Activated gamma-delta T cell treated with Interleukin-2 at 50 U/mL for 16 hours (primary cell): Measurements from ENCODE around the gene USP3.
"Not testable (repeated sequence)": the region's sequence is repeated elsewhere in the genome, so short reads cannot be mapped to it uniquely, and the experiment has no call there.

Experiments
- DNase-seq: peaks from one replicate; pipeline ENCODE4 v3.0.0-alpha.2; 2020

Gene USP3

DNA sequence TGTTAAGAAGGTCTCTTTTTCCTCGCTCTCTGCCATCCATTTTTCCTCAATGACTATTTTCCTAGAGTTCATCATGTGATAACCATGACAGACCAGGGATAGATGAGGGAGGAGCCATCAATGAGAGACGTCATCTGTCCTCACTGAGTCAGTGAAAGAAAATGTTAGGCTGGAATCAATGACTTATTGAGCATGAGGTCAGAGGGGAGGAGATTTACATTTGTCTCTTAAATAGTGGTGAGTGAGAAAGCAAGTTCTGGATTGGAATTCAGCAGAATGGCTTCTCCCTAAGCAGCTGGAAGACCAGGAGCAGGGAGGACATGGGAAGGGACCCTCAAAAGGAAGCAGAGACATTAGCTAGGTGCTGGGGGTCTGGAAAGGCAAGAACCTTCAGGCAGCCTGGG lies 28.2 kb upstream of the USP3 start:
- no peak for DNase-seq

DNA sequence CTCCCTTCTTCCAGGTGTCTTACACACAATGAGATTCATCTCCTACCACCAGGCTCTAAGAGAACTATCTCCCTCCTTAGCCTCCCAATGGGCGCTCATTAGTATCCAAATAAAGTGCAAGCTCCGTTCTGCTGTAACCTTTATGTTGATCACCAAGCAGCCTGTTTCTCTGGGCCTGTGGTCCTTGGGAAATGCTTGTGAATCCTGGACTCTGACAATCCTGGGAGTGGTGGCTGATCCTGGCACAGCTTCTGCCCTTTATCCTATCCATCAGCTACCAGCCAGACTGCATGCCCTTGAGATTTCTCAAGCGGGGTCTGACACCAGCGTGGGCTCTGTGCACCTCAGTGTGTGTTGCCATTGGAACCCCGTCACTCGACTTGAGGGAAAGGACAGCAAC lies 26.1 kb upstream of the USP3 start:
- DNase-seq = no peak

DNA sequence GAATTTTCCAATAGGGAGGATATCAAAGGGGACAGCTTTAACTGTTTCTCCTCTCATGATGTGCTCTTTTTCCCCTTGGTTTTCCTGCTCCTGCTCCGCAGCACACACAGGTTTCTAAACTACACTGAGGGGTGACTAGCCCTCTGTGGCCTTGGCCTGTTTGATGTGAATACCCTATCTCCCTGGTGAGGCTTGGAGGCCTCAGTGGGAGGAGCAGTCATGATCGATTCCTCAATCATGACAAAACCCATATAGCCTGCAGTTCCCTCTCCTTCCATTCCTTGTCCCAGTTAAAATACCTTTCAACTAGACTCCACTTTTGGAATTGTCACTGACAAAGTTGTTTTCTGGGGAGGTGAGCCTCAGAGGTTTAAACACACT lies 24.0 kb upstream of the USP3 start:
- DNase-seq = no peak

DNA sequence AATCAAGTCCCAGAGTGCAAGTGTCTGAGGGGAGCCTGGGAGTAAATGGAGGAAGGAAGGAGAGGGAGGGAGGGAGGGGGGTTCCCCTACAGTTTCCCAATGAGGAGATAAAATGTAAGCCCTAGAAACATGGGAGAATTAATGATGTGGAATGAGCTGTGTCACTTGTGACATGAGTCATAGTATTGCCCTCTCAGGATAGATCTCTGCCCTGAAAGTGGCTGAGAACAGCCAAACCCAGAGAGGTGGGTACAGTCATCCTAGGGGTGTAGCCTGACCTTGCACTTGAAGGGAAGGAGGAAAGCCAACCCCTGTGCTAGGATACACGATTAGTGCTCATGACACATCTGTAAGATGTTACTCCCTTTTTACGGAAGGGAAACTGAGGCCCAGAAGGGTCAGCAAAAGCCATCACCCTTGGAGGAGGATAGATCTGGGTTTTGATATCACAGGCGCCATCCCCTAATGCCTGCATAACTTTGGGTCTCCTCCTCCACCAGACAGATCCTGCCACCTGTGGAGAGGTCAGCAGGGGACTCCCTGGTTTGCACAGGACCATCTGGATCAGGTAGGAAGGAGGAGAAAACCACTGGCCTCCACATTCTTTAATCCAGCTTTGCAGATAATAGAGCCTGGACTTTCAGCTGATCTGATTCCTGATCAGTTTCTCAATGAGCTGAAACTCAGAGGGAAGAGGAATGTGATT lies 23.1 kb upstream of the USP3 start:
- DNase-seq = no peak

DNA sequence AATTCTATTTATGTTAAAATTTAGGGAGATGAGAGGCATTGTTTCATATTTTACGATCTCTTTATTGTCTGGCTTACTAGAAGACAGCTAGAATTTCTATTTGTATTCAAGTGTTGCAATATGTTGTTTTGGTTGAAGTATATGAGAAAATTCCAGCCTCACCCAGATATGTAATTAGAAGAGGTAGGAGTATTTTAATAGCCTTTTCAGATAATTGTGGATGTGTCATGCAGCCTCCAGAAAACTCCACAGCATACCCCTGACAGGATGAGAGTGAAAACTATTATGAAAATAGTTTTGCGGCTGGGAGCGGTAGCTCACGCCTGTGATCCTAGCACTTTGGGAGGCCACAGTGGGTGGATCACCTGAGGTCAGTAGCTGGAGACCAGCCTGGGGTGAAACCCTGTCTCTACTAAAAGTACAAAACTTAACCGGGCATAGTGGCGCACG lies 21.5 kb upstream of the USP3 start:
- no peak for DNase-seq

DNA sequence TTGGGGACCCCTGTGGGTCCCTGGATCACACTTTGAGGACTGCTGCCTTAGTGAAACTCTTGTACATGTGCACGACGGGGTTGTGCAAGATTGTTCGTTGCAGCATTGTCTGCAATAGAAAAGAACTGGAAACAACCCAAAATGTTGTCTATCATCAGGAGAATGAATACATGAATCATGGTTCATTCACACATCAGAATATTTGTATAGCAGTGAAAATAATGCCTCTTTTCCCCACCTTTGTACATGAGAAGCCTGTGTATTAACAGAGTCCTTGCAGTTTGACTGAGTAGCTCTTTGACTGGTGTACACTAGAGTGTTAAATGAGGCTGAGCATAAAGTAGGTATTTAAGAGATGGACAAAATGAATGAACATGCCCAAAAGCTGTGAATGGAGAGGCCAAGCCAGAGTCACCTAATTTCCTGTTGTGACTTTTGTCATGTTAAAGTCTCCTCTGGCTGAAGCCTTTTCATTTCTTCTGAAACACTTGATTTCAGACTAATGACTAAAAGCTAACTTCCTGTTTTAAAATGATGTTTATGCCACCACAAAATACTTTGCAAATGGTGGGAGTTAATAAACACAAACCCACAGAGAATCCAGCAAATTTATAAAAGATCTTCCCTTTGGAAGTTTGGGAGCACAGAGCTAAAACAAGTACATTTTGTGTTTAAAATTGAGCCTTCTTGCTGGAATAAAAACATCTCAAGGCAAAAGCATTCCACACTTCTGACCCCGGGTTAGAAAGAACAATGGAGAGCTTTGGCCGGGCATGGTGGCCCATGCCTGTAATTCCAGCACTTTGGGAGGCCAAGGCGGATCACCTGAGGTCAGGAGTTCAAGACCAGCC lies 20.6 kb upstream of the USP3 start:
- DNase-seq = no peak

DNA sequence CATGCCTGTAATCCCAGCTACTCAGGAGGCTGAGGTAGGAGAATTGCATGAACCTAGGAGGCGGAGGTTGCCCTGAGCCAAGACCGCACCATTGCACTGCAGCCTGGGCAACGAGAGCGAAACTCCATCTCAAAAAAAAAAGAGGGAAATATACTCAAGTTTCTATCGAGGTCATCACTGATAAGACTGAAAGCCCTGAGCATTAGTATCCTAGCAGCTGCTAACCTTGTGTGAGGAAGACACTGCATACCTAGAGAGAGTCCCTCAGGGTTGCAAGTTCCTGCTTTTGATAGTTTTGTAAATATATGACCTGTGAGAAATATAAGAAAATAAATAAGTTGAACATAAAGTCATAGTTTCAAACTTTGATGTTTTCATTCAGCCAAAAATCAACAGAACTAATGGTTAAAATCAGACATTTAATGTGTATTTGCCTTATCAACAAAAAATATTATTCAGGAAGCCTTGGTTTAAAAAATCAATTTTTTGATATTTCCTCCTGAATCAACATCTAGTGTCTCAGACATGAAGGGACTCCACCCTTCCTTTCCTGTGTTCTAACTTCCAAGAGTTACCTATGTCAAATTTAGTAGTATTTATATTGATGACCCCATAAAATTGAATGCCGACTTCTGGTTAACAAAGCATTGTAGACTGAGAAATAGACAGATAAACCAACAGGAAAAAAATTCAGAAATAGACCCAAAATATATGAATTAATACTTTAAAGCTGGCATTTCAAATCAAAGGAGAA lies 19.8 kb upstream of the USP3 start:
- no peak for DNase-seq

DNA sequence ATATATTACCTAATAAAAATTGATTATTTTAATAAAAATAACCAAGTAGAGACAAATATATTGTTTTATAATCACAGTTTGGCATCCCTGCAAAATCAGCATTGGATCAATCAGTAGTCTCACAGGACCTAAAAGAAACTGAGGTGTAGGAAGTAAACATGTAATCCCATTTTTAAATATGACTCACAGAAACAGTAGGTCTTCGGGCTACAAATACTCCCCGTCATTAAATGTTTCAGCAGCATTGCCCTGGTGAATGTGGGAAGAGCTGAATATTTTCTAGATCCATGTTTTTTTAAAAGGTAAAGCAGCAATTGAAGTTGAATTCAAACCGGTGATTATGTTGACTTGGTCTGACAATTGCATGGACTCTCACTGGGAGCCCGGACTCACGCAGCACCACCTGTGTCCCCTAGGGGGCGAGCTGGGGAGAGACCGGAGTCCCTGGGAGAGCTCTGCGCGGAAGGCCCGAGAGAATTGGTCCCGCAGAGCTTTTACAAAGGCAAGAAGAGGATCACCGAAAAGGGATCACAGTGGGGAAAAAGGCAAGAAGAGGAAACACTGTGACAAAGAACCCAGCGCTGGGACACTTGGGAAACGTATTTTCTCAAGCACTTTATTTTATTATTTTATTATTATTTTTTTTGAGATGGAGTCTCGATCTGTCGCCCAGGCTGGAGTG lies 17.2 kb upstream of the USP3 start:
- DNase-seq = peak; percentile 92

DNA sequence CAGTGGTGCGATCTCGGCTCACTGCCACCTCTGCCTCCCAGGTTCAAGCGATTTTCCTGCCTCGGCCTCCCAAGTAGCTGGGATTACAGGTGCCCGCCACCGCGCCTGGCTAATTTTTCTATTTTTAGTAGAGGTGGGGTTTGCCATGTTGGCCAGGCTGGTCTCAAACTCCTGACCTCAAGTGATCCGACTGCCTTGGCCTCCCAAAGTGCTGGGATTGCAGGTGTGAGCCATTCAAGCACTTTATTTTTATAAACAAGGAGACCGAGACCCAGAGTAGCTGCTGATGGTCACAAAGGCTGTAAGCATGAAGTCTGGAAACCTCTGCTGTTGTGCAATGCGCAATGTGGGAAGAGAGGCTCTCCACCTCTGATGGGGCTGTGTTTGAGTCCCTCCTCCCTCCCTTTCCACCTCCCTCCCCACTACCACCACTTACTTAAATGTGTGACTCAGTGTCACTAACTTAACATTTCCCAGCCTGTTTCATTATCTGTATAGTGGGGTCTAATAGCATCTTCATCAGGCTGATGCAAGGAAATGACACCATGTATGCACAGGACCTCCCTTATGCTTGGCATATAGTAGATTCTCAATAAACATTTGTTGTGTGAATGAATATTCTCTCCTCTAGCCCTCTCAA lies 16.5 kb upstream of the USP3 start:
- not testable (repeated sequence) for DNase-seq

DNA sequence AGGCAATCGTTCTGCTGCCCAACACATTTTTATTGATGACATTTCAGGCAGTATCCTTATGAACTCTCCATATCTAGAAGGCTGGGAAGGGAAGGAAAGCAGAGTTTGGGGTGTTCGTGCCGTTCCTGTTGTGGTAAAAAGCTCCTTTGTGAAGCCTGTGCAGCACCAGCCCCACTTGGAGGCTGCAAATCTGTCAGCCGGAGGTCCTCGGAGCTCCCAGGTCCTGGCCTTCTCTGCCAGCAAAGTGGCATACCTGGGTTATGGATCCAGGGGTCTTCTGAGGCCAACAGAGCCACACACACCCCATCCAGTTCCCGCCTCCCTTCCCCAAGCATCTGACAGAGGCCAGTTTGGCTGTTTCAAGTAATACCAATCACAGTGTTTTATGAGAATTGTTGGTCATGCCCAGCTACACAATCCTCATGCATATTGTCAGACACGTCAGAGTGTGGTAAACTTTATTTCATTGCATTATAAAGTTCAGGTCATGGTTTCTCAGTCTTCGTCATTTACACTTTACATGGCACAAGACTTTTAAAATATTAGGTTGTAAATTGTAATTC lies 15.9 kb upstream of the USP3 start:
- DNase-seq = no peak

DNA sequence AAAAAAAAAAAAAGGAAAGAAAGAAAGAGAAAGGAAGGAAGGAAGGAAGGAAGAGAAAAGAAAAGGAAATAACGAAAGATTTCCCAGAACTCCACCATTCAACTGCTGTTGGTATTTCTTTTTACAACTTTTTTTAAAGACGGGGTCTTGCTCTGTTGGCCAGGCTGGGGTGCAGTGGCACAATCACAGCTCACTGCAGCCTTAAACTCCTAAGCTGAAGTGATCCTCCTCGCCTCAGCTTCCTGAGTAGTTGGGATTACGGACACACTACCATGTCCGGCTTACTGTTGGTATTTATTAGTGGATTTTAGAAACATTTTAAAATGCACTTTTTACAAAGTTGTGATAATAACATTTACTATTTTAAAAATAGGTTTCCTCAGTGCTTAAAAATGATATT lies 15.0 kb upstream of the USP3 start:
- DNase-seq = no peak

DNA sequence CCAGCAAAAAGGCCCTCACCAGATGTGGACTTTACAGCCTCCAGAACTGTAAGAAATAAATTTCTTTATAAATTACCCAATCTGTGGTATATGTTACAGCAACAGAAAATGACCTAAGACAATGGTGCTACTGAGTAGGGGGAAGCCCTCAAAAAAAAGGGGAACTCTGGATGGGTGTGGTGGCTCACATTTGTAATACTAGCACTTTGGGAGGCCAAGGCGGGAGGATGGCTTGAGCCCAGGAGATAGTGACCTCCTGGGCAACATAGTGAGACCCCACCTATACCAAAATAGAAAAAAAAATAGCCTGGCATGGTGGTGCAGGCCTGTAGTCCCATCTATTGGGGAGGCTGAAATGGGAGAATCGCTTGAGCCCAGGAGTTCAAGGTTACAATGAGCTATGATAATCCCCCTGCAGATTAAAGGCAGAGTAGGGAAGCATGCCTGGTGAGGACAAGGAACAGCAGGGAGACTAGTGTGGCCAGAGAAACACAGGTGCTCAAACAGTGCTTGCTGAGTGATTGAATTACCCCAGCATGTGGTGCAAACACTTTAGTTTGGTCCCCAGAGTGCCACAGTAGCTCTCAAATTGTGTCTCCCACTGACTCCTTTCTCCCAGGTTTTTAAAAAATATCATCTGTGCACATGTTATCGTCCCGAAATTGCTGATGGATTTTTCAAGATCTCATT lies 13.9 kb upstream of the USP3 start:
- DNase-seq = no peak

DNA sequence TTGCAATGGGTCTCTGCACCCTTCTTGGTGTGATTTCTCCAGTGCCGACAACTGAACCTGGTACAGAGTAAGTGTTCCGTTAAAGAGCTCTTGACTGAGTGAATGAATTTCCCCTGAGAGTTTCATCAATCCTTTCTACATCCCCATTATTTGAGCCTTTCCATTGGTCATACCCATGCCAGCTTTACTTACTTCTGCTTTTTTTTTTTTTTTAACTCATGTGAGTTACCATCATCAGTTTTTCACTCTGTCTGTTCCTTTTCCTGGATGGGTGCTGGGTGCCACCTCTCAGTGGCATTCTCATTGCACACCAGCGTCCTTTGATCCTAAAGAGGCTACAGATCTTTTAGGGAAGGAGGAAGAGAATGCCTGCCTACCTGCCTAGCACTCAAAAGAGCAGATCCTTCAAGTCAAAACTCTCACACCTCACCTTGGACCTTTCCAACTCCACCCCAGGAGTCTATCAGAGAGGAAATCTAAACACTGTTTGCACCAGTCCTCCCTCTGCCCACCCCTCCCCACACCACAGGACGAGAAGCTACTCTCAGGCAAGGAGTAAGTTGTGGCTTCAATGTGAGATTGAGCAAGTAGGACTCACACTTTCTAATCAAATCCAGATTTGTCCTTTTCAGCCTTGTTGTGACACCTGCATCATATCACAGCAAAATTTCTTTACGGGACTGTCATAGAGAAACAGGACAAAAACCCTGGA lies 13.1 kb upstream of the USP3 start:
- DNase-seq = no peak

DNA sequence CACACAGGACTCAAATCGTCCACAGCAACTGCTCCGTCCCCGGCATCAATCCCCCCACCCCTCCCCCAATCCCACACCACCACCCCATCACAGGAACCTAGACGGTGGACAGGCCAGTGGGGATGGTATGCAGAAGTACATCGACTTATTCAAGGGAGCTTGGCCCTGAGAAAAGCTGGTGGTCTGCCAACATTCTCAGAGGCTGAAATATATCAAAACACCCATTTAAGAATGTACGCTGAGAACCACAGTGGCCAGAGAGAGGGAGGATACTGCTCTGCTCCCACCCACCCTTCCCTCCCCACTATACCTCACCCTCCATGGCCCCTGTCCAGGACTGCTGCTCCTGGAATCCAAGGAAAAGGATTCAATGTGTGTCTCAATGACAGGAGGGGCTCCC lies 12.4 kb upstream of the USP3 start:
- DNase-seq = no peak

DNA sequence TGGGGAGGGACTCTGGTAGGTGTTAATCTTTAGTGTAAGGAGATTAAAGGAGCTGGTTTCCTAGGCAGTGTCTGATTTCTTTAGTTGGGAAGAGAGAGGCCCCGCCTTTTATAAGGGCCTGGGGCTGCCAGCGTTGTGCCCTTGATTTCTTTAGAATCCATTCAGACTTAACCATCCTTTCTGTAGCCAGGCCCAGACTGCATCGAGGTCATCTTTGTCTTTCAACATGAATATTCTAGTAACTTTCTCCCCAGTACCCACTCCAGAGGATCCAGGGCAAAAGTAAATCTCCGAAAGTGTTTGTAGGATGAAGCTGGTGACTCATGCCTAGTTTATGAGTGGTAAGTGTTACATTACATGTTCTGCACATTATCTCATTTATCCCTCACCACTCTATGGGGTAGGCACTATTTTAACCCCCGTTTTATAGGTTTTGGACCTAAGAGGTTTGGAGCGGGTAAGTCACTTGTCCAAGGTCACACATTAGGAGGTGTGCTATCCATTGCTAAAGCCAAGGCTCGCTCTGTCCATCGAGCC lies 11.8 kb upstream of the USP3 start:
- no peak for DNase-seq

DNA sequence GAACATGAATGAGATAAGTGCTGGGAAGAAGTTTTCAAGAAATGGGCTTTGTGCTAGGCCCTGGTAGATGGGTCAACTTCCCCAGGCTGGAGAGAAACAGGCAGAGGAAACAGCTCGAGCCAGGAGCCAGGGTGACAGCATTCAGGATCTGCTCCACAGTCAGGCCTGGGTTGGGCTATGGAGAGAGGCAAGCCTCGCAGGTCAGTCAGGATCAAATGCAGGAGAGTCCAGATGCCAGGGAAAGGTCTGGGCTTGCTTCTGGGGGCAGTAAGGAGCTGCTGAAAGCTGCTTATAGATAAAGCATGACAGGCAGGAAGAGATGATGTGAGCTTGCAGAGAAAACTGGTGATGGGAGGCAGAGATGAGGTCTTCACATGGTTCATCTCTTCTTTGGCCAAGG lies 11.0 kb upstream of the USP3 start:
- no peak for DNase-seq

DNA sequence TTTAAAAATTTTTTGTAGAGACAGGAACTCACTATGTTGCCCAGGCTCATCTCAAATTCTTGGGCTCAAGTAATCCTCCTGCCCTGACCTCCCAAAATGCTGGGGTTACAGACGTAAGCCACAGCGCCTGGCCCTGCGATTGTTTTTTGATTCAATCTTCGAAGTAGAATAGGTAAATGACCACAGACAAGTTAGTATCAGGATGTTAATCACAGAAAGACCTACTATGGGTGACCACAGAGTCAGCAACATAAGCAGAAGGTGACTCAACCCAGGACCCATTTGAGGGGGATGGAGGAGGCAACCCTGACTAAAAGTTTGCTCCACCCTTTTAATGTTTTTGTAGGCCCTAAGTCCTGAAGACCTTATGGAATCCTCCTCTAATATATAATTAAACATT lies 10.0 kb upstream of the USP3 start:
- DNase-seq = peak; percentile 29

DNA sequence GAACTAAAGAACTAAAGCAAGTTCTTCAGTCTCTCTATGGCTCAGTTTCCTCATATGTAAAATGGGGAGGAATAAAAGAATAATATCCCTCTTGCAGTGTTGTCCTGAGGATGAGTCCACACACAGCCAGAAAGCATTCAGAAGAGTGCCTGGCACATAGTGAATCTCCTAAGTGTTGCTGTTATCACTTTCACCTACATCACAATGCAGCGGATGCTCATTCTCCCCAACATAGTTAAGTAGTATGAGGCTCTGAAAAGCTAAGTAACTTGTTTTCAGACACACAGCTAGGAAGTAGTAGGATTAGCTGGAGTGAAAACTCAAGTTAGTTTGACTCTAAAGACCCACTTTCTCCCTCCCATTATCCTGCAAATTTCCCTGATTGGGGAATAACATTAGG lies 9.1 kb upstream of the USP3 start:
- DNase-seq = no peak

DNA sequence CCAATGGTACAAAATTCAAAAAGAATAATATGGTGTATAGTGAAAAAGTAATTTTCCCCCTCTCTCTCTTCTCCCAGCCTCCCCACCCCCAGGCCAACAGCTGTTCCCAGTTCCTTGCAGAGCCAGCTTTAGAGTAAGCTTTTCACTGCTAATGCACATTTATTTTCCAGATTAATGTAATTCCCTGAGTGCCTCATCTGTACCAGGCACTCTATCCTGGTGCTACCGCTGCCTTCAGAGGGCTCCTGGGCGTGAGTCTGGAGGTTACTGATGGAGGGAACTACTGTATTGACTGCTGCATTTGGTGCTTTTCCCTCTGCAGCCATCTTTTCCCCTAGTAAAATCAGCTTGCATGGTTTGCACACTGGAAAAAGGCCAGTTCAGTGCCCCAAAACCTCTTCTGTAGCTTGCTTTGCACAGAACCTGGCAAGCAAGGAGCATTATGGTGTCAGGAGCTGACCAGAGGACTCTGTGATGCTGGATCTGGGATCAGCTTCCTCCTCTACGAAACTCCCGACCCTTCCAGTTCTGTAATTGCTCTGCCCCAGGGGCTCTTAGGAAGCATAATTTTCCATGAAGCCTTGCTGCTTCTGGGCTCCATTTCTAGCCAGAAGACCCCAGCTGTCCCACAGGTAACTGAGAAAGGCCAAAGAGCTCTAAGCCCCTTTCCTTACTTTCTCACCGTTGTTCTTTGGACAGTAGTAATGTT lies 8.5 kb upstream of the USP3 start:
- DNase-seq = no peak
